ENCODE results near the gene TBC1D4. TPM values are rescaled to one million over a fixed set of nuclear protein-coding genes. Genes with fewer than 3 reads are reported as not detected.

TBC1D4 gene
- total and polyA plus RNA-seq, 9 of the 15 experiments (the other 6 are each of a cell fraction or from before 2014, with no cell fraction given): 2.8 to 12.3 (median 7.0) TPM

DNA sequence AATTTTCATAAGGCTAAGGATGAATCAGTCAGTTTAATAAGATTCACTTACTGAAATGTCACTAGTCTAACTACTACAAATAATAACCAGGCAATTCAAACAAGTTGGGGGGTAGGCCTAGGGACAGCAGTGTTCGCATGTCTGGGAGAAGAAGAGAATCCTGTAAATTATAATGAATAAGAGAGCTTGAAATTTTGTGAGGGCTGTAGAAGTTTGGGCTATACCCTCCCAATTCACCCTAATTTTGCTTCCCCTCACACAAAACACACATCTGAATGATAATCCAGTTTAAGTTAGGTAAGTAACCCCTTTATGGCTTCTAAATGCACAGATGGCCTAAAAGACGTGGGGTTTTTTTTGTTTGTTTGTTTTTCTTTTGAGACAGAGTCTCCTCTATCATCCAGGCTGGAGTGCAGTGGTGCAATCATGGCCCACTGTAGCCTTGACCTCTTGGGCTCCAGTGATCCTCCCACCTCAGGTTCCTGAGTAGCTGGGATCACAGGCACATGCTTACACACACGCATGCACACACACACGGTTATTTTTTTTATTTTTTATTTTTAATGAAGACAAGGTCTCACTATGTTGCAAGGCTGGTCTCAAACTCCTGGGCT is 69.9 kb downstream of the TBC1D4 start (continued):
- TF ChIP-seq, protein P1, sequence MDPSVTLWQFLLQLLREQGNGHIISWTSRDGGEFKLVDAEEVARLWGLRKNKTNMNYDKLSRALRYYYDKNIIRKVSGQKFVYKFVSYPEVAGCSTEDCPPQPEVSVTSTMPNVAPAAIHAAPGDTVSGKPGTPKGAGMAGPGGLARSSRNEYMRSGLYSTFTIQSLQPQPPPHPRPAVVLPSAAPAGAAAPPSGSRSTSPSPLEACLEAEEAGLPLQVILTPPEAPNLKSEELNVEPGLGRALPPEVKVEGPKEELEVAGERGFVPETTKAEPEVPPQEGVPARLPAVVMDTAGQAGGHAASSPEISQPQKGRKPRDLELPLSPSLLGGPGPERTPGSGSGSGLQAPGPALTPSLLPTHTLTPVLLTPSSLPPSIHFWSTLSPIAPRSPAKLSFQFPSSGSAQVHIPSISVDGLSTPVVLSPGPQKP (CRISPR knock-in tag; IDR thresholded peaks at IDR 0.05): no peak
- no peak for TF ChIP-seq ZNF175 (CRISPR knock-in tag; IDR thresholded peaks at IDR 0.05; ENCODE audit: low read depth)
- TF ChIP-seq, protein P2, sequence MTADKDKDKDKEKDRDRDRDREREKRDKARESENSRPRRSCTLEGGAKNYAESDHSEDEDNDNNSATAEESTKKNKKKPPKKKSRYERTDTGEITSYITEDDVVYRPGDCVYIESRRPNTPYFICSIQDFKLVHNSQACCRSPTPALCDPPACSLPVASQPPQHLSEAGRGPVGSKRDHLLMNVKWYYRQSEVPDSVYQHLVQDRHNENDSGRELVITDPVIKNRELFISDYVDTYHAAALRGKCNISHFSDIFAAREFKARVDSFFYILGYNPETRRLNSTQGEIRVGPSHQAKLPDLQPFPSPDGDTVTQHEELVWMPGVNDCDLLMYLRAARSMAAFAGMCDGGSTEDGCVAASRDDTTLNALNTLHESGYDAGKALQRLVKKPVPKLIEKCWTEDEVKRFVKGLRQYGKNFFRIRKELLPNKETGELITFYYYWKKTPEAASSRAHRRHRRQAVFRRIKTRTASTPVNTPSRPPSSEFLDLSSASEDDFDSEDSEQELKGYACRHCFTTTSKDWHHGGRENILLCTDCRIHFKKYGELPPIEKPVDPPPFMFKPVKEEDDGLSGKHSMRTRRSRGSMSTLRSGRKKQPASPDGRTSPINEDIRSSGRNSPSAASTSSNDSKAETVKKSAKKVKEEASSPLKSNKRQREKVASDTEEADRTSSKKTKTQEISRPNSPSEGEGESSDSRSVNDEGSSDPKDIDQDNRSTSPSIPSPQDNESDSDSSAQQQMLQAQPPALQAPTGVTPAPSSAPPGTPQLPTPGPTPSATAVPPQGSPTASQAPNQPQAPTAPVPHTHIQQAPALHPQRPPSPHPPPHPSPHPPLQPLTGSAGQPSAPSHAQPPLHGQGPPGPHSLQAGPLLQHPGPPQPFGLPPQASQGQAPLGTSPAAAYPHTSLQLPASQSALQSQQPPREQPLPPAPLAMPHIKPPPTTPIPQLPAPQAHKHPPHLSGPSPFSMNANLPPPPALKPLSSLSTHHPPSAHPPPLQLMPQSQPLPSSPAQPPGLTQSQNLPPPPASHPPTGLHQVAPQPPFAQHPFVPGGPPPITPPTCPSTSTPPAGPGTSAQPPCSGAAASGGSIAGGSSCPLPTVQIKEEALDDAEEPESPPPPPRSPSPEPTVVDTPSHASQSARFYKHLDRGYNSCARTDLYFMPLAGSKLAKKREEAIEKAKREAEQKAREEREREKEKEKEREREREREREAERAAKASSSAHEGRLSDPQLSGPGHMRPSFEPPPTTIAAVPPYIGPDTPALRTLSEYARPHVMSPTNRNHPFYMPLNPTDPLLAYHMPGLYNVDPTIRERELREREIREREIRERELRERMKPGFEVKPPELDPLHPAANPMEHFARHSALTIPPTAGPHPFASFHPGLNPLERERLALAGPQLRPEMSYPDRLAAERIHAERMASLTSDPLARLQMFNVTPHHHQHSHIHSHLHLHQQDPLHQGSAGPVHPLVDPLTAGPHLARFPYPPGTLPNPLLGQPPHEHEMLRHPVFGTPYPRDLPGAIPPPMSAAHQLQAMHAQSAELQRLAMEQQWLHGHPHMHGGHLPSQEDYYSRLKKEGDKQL (CRISPR knock-in tag; IDR thresholded peaks at IDR 0.05; ENCODE audit: borderline replicate concordance): no peak

All from K562 (cell line).